ENCODE data around the gene TVP23A. TPM values are rescaled to one million over a fixed set of nuclear protein-coding genes. Genes with fewer than 3 reads are reported as not detected.
A peak's percentile ranks its signal among the peaks of the same experiment; 100 is the strongest.

The TVP23A gene
- total and polyA plus RNA-seq, 10 of the 15 experiments (the other 5 are each of a cell fraction or from before 2014, with no cell fraction given): 1.1 to 6.4 (median 2.2) TPM

DNA sequence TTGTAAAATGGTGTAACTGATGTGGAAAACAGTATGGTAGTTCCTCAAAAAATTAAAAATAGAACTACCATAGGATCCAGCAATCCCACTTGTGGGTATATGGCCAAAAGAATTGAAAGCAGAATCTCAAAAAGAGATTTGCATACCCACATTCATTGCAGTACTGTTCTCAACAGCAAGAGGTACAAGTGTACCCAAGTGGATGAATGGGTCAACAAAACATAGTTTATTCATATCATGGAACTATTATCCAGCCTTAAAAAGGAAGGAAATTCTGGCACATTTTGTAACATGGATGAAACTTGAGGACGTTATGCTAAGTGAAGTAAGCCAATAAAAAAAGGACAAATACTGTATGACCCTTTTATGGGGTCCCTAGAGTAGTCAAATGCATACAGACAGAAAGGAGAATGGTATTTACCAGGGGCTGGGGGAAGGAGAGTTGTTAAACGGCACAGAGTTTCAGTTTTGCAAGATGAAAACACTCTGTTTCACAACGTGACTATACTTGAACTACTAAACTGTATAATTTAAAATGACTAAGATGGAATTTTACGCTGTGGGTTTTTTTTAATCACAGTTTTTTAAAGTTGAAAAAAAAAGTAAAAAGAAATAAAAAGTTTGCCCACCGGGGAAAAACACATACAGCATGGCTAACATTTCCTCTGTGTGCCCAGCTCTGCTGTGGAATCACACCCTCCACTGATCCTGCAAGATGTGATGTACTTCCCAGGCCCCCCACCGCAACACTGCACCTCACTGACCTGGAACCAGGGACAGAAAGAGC, 6.1 kb downstream of the TVP23A start (continued):
- TF ChIP-seq, protein P1, sequence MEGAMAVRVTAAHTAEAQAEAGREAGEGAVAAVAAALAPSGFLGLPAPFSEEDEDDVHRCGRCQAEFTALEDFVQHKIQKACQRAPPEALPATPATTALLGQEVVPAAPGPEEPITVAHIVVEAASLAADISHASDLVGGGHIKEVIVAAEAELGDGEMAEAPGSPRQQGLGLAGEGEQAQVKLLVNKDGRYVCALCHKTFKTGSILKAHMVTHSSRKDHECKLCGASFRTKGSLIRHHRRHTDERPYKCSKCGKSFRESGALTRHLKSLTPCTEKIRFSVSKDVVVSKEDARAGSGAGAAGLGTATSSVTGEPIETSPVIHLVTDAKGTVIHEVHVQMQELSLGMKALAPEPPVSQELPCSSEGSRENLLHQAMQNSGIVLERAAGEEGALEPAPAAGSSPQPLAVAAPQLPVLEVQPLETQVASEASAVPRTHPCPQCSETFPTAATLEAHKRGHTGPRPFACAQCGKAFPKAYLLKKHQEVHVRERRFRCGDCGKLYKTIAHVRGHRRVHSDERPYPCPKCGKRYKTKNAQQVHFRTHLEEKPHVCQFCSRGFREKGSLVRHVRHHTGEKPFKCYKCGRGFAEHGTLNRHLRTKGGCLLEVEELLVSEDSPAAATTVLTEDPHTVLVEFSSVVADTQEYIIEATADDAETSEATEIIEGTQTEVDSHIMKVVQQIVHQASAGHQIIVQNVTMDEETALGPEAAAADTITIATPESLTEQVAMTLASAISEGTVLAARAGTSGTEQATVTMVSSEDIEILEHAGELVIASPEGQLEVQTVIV (IDR thresholded peaks at IDR 0.05; ENCODE audit: borderline replicate concordance, partially characterized antibody): no peak
- TF ChIP-seq, protein P2, sequence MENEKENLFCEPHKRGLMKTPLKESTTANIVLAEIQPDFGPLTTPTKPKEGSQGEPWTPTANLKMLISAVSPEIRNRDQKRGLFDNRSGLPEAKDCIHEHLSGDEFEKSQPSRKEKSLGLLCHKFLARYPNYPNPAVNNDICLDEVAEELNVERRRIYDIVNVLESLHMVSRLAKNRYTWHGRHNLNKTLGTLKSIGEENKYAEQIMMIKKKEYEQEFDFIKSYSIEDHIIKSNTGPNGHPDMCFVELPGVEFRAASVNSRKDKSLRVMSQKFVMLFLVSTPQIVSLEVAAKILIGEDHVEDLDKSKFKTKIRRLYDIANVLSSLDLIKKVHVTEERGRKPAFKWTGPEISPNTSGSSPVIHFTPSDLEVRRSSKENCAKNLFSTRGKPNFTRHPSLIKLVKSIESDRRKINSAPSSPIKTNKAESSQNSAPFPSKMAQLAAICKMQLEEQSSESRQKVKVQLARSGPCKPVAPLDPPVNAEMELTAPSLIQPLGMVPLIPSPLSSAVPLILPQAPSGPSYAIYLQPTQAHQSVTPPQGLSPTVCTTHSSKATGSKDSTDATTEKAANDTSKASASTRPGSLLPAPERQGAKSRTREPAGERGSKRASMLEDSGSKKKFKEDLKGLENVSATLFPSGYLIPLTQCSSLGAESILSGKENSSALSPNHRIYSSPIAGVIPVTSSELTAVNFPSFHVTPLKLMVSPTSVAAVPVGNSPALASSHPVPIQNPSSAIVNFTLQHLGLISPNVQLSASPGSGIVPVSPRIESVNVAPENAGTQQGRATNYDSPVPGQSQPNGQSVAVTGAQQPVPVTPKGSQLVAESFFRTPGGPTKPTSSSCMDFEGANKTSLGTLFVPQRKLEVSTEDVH (IDR thresholded peaks at IDR 0.05; ENCODE audit: low read depth, partially characterized antibody): no peak
- TF ChIP-seq ATF7 (IDR thresholded peaks at IDR 0.05; ENCODE audit: low read depth): peak; percentile 84
- peak; percentile 69 for TF ChIP-seq MTA2 (IDR thresholded peaks at IDR 0.05; ENCODE audit: low read depth)

DNA sequence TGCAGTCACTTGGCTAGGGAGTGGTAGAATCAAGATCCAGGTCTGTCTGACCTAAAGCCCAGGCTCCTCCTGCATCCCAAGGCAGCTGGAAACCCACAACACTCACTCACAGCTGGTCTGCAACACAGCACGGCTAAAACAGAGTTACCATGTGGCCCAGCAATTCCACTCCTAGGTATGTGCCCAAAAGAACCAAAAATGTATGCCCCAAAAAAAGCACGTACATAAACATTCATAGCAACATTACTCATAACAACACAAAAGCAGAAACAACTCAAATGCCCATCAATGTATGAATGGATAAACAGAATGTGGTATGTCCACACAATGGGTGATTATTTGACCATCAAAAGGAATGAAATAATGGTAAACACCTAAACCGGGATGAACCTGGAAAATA, 8.9 kb downstream of the TVP23A start:
- Histone ChIP-seq H3K4me3 (no peak overlapping the region), H3K36me3 (ENCODE audit: control insufficient read depth in 2 of 2, insufficient read depth in 2 of 2, low read length in 1 of 2) (peaks cover 0 to 2% of the 10 kb centered on the region in 2 experiments; a peak in 1 of 4 replicates), H3K4me2 (ENCODE audit: control insufficient read depth, insufficient read depth) (no peak overlapping the region), H3K4me1 (ENCODE audit: control insufficient read depth, insufficient read depth, low read length) (peaks cover 59% of the 10 kb centered on the region), H3K27me3 (replicated peaks in 1 of 2; ENCODE audit: control insufficient read depth in 2 of 2, insufficient read depth in 2 of 2, low read length in 1 of 2) (no peaks in the 10 kb centered on the region), H3K27ac (ENCODE audit: control insufficient read depth, insufficient read depth) (no peak overlapping the region), H3K9me3 (replicated peaks; ENCODE audit: control insufficient read depth, insufficient read depth, low read length) (peaks cover 6% of the 10 kb centered on the region), H2AFZ (ENCODE audit: control insufficient read depth, low read depth, low read length) (no peak overlapping the region), H3K9ac (ENCODE audit: control insufficient read depth, insufficient read depth, low read length) (no peak overlapping the region), H3K79me2 (ENCODE audit: control insufficient read depth, insufficient read depth, low read length) (no peaks in the 10 kb centered on the region), H4K20me1 (ENCODE audit: control insufficient read depth, insufficient read depth) (no peaks in the 10 kb centered on the region)
- 56% methylated on average over 3 of the region's 3 CpGs for WGBS (ENCODE audit: insufficient coverage, insufficient replicate concordance, low lambda C conversion rate, missing lambda C conversion rate)
- RAD21 ChIA-PET (ENCODE audit: unreplicated experiment): interaction anchor here (0.7 to 2.1 kb wide), 3 partner anchors 11 to 59 kb away, joined by 3 to 5 read pairs (median 5); no protein-coding TSS in a partner anchor
- POLR2A ChIA-PET: interaction anchor here (0.8 to 1.9 kb wide), 2 partner anchors 14 to 68 kb away, joined by 4 to 5 read pairs; partner anchors contain the start of gene CIITA
- in situ Hi-C loops (cut with MboI) (no loop called here), intact Hi-C loops (cut with micrococcal nuclease; ENCODE audit: unreplicated experiment) (no loop called here)
- no peak for DNase-seq (ENCODE audit: low read depth, low spot score)
- no peak for FAIRE-seq
- TF ChIP-seq EGR1 (IDR thresholded peaks at IDR 0.05; ENCODE audit: borderline replicate concordance in 1 of 2, low read depth in 2 of 2, low read length in 2 of 2): no peak
- no peak for TF ChIP-seq SMAD5 (IDR thresholded peaks at IDR 0.05; ENCODE audit: low read depth)
- TF ChIP-seq, protein P3, sequence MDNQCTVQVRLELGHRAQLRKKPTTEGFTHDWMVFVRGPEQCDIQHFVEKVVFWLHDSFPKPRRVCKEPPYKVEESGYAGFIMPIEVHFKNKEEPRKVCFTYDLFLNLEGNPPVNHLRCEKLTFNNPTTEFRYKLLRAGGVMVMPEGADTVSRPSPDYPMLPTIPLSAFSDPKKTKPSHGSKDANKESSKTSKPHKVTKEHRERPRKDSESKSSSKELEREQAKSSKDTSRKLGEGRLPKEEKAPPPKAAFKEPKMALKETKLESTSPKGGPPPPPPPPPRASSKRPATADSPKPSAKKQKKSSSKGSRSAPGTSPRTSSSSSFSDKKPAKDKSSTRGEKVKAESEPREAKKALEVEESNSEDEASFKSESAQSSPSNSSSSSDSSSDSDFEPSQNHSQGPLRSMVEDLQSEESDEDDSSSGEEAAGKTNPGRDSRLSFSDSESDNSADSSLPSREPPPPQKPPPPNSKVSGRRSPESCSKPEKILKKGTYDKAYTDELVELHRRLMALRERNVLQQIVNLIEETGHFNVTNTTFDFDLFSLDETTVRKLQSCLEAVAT (IDR thresholded peaks at IDR 0.05): no peak
- SMC1A ChIA-PET (ENCODE audit: uncharacterized antibody, unreplicated experiment): interaction anchor here (1.0 to 4.8 kb wide), 10 partner anchors 11 to 106 kb away, joined by 3 to 23 read pairs (median 4); partner anchors contain the start of genes CIITA and NUBP1
- no peak for ATAC-seq
- no TSS peak for BruUV-seq (replicated peaks)
- CTCF ChIA-PET: interaction anchor here (1.7 kb wide), 1 partner anchor 68 kb away, joined by 7 read pairs; the partner anchor contains the start of gene CIITA
